ENCODE measurements around the gene ATG4B.
"Not testable (repeated sequence)": the region's sequence is repeated elsewhere in the genome, so short reads cannot be mapped to it uniquely, and the experiment has no call there.

GRCh38 chr2:241590496-241591455 is 46.7 kb upstream of the ATG4B start:
- not testable (repeated sequence) for TF ChIP-seq CTCF (conservative IDR thresholded peaks at IDR 0.05; ENCODE audit: low read depth, low read length); RFX5 (IDR thresholded peaks at IDR 0.05; ENCODE audit: low read depth, low read length); POLR2A (IDR thresholded peaks at IDR 0.05; ENCODE audit: low read depth, low read length); RAD21 (IDR thresholded peaks at IDR 0.05; ENCODE audit: low read length); USF2 (IDR thresholded peaks at IDR 0.05; ENCODE audit: low read depth, low read length); CEBPB (IDR thresholded peaks at IDR 0.05; ENCODE audit: low read depth, low read length)
